Measurements from ENCODE around the gene DCLRE1B. TPM values are rescaled to one million over a fixed set of nuclear protein-coding genes. Genes with fewer than 3 reads are reported as not detected.

Gene DCLRE1B
- total RNA-seq, 1 donor from 2014 or later: 7.8 TPM

GRCh38 chr1:113874012-113874879 is 30.9 kb upstream of the DCLRE1B start:
- H3K27me3 ChIP-seq (ENCODE audit: insufficient read depth, low read length): no peaks in the 10 kb centered on the region
- H3K27me3 Mint-ChIP-seq (ENCODE audit: low read depth, unreplicated experiment): peaks cover 3% of the 10 kb centered on the region
- no peaks in the 10 kb centered on the region for H3K36me3 ChIP-seq (ENCODE audit: insufficient read depth, low read length)
- no peaks in the 10 kb centered on the region for H3K79me2 ChIP-seq (ENCODE audit: insufficient read depth, low read length)
- FAIRE-seq (no peak), DNase-seq (ENCODE audit: low read depth) (peak; percentile 74)
- no peaks in the 10 kb centered on the region for H3K9me3 Mint-ChIP-seq (ENCODE audit: unreplicated experiment)
- peaks cover 12% of the 10 kb centered on the region for H3K4me1 Mint-ChIP-seq (ENCODE audit: low read depth, unreplicated experiment)
- H4K20me1 ChIP-seq (ENCODE audit: insufficient read depth, low read length): no peaks in the 10 kb centered on the region
- H3K27ac Mint-ChIP-seq (ENCODE audit: unreplicated experiment): no peak overlapping the region
- H3K9me3 ChIP-seq (ENCODE audit: insufficient read depth, low read depth, low read length): no peaks in the 10 kb centered on the region
- H3K36me3 Mint-ChIP-seq (ENCODE audit: low read depth, unreplicated experiment): no peaks in the 10 kb centered on the region
- H3K27ac ChIP-seq (ENCODE audit: low read depth, low read length): no peak overlapping the region
- H2AFZ ChIP-seq (ENCODE audit: low read depth, low read length): no peak overlapping the region
- TF ChIP-seq, protein P1, sequence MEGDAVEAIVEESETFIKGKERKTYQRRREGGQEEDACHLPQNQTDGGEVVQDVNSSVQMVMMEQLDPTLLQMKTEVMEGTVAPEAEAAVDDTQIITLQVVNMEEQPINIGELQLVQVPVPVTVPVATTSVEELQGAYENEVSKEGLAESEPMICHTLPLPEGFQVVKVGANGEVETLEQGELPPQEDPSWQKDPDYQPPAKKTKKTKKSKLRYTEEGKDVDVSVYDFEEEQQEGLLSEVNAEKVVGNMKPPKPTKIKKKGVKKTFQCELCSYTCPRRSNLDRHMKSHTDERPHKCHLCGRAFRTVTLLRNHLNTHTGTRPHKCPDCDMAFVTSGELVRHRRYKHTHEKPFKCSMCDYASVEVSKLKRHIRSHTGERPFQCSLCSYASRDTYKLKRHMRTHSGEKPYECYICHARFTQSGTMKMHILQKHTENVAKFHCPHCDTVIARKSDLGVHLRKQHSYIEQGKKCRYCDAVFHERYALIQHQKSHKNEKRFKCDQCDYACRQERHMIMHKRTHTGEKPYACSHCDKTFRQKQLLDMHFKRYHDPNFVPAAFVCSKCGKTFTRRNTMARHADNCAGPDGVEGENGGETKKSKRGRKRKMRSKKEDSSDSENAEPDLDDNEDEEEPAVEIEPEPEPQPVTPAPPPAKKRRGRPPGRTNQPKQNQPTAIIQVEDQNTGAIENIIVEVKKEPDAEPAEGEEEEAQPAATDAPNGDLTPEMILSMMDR (IDR thresholded peaks at IDR 0.05; ENCODE audit: insufficient read depth, low read depth, low read length): peak; percentile 32
- no peak for TF ChIP-seq EZH2 (IDR thresholded peaks at IDR 0.05; ENCODE audit: insufficient read depth, low read length)
- H3K9ac ChIP-seq (ENCODE audit: low read length): no peak overlapping the region
- H3K4me3 ChIP-seq (ENCODE audit: insufficient read depth, low read depth, low read length): no peak overlapping the region
- H3K4me3 Mint-ChIP-seq (ENCODE audit: unreplicated experiment): no peak overlapping the region
- H3K4me1 ChIP-seq (ENCODE audit: insufficient read depth, low read length): peaks cover 16% of the 10 kb centered on the region
- H3K4me2 ChIP-seq (ENCODE audit: low read length): no peak overlapping the region

- peaks cover 3% of the 10 kb centered on the region for H3K27me3 Mint-ChIP-seq (ENCODE audit: low read depth, unreplicated experiment)
- no peak for DNase-seq (ENCODE audit: low read depth)
Measured at GRCh38 chr1:113875714-113876113, 29.4 kb upstream of the DCLRE1B start.

More at GRCh38 chr1:113875714-113876113, 29.4 kb upstream of the DCLRE1B start:
- H3K4me3 Mint-ChIP-seq (ENCODE audit: unreplicated experiment): no peak overlapping the region
- no peak overlapping the region for H3K27ac Mint-ChIP-seq (ENCODE audit: unreplicated experiment)
- peaks cover 13% of the 10 kb centered on the region for H3K4me1 Mint-ChIP-seq (ENCODE audit: low read depth, unreplicated experiment)
- Histone ChIP-seq H4K20me1 (ENCODE audit: insufficient read depth, low read length) (no peaks in the 10 kb centered on the region), H3K9ac (ENCODE audit: low read length) (no peak overlapping the region), H3K36me3 (ENCODE audit: insufficient read depth, low read length) (no peaks in the 10 kb centered on the region), H3K27me3 (ENCODE audit: insufficient read depth, low read length) (no peaks in the 10 kb centered on the region), H3K79me2 (ENCODE audit: insufficient read depth, low read length) (no peaks in the 10 kb centered on the region), H2AFZ (ENCODE audit: low read depth, low read length) (no peak overlapping the region), H3K27ac (ENCODE audit: low read depth, low read length) (no peak overlapping the region), H3K4me1 (ENCODE audit: insufficient read depth, low read length) (peaks cover 16% of the 10 kb centered on the region), H3K4me2 (ENCODE audit: low read length) (no peak overlapping the region), H3K9me3 (ENCODE audit: insufficient read depth, low read depth, low read length) (no peaks in the 10 kb centered on the region), H3K4me3 (ENCODE audit: insufficient read depth, low read depth, low read length) (no peak overlapping the region)
- no peaks in the 10 kb centered on the region for H3K36me3 Mint-ChIP-seq (ENCODE audit: low read depth, unreplicated experiment)
- FAIRE-seq: no peak
- no peak for TF ChIP-seq EZH2 (IDR thresholded peaks at IDR 0.05; ENCODE audit: insufficient read depth, low read length)
- TF ChIP-seq, protein P1 (IDR thresholded peaks at IDR 0.05; ENCODE audit: insufficient read depth, low read depth, low read length): no peak
- no peaks in the 10 kb centered on the region for H3K9me3 Mint-ChIP-seq (ENCODE audit: unreplicated experiment)

Measured in astrocyte (in vitro differentiated cells and primary cell).